Measurements from ENCODE around the gene ZW10.
"Not testable (repeated sequence)": the region's sequence is repeated elsewhere in the genome, so short reads cannot be mapped to it uniquely, and the experiment has no call there.

ZW10 gene, protein sequence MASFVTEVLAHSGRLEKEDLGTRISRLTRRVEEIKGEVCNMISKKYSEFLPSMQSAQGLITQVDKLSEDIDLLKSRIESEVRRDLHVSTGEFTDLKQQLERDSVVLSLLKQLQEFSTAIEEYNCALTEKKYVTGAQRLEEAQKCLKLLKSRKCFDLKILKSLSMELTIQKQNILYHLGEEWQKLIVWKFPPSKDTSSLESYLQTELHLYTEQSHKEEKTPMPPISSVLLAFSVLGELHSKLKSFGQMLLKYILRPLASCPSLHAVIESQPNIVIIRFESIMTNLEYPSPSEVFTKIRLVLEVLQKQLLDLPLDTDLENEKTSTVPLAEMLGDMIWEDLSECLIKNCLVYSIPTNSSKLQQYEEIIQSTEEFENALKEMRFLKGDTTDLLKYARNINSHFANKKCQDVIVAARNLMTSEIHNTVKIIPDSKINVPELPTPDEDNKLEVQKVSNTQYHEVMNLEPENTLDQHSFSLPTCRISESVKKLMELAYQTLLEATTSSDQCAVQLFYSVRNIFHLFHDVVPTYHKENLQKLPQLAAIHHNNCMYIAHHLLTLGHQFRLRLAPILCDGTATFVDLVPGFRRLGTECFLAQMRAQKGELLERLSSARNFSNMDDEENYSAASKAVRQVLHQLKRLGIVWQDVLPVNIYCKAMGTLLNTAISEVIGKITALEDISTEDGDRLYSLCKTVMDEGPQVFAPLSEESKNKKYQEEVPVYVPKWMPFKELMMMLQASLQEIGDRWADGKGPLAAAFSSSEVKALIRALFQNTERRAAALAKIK

DNA sequence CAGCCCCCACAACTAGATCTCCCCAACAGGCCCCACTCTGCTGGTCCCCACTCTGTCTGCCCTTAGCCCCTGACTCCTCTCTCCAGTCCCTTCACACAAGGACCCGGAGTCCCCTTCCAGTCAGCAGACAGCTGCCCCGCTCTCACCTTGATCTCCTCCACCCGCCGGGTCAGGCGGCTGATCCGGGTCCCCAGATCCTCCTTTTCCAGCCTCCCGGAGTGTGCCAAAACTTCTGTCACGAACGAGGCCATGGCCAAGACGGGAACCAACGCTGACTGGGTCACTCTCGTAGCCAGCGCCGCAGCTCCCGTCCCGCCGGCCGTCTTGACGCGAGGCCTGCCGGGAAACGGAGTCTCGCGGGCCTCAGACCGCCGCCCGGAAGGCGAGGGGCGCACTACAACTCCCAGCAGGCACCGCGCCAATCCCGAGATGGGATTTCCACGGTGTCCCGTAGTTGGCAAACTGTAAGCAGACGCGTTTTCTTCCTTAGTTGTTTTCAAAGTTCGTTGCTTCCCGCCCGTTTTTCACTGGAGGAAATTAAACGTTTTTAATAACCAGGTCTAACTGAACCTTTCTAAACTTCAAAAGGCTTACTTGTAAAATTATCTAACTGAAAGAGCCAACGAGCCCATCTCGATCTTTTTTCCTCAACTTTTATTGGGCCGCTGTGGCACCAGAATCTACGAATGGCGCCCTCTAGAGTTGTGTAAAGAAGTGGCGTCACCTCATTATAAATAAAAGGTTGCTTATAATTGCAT is at the start of gene ZW10:
ZW10 (minus strand) TSS at position 277 of the 758 bp plus-strand sequence; CDS start at position 251, 26 bp downstream.
- peak; percentile 98 for DNase-seq

DNA sequence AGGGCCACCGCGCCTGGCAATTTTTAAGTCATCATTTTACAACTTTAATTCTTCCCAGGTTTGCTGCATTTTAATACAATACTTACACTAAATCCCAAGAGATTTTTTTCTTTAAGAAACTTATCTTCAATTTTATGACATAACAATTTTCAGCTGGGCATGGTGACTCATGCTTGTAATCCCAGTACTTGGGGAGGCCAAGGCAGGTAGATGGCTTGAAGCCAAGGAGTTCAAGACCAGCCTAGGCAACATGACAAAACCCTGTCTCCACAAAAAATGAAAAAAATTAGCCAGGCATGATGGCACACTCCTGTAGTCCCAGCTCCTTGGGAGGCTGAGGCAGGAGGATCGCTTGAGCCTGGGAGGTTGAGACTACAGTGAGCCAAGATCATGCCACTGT is 44.9 kb upstream of the ZW10 start:
- no peak for DNase-seq

DNA sequence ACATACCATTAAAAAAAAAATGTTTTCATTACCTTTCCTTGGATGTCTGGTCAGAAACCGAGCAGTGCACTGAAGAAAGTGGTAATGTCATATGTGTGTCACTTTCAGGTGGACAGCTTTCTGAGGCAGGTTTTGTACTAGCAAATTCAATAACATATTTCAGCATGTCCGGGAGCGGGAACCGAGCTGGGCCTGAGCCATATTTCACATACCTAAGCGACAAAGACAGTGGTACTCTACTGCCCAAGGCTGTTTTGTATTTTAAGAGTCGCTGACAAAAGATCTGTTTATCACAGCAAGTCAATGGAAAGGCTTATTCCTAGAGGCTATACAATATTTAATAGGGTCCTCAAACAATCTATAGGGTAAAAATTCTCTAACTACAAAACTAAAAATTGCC is 44.1 kb upstream of the ZW10 start:
- no peak for DNase-seq

DNA sequence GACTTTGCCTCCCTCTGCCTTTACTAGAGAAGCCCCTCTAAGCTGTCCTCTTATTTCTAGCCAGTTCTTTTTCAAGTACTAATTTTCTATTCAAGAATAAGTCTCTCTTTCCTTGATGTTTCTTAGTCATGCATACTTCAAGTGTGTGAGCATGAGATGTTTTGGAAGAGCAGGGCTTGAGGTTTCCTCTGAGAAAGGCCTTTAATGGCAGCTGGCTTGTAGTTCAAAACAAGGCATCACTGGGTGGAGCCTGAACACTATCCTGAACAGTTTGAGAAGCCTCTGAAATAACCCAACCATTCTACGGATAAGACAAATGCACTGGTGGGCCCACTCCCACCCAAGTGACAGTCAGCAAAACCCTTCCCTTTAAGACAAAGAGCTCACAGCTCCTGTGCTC is 43.7 kb upstream of the ZW10 start:
- no peak for DNase-seq

DNA sequence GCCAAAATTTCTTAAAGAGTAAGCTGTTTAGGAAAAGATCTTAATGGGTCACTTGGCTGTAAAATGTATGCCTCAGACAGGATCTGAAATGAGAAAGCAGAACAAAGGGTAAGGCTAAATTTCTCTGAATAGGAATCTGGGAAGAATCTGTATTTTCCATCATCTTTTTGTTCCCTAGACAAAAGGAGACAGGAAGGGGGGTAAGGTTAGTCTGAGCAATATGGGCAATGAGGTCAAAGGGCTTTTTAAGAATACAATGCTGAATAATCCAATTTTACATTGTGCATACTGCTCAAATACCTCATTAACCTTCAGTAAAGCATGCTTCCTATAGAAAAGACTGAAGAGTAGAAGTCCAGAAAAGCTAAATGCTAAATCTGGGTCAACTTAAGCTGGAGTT is 40.7 kb upstream of the ZW10 start:
- DNase-seq: no peak

DNA sequence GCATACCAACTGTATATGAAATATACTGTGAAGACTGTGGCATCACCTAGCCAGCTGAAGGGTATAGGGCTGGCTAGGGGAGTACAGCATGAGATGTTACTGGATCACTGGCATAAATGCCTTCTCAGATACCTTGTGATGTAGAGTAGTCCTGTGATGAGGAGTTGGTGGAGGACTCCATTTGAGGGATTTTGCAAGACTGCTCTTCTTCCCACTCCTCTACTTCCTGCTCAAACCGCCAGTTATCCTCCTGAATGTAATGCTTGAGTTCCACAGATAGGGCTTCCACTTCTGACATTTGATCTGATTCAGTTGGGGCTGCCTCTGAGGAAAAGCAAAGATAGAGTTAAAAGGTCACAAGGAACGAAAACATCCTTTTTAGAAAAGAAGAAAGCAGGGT is 35.4 kb upstream of the ZW10 start:
- no peak for DNase-seq

DNA sequence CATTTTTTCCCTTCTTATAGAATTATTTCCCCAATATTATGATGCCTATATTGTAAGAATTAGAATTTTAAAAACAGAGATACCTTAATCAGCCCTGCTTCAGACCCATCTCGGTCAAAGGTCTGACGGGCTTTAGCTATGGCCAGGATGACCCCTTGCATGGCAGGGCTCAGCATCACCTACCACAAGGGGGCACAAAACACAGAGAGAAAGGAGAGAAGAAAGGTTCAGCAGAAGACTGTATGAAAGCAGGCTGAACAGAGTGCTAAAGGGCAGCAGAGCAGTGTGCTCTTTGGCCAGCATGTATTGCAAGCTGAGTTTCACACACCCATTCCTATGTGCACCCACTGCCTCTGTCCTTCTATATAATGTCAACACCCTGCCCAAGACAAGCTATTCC is 32.9 kb upstream of the ZW10 start:
- no peak for DNase-seq

DNA sequence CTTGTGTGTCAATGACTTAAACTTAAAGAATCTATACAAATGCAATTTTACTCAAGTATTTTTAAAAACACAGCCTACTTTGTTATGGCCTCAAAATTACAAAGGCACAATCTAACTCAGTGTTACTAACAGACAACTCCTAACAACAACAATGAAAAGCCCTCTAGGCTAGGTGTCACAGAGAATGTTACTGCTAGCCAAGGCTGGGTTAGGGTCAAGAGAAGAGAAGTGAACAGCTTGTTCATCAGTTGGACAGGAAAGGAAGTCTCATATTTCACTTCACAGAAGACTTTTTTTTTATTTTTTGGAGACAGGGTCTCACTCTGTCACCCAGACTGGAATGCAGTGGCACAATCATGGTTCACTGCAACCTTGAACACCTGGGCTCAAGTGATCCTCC is 32.1 kb upstream of the ZW10 start:
- DNase-seq: no peak

DNA sequence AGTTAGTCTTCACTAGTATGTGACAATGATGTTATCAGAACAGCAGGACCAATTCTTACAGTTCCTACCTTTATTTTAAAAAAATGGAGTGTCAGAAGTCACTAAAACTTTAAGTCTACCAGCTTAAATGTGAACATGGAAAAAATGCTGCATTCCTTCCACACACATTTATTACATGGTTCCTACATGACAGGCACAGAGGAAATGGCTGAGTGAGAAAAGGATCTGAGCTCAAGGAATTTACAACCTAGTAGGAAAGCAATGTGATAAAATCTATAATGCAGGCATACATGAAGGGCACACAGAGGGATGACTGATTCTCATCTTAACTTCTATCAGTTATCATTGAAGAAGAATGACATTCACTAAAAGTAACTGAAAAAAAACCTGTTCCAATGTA is 29.1 kb upstream of the ZW10 start:
- no peak for DNase-seq

DNA sequence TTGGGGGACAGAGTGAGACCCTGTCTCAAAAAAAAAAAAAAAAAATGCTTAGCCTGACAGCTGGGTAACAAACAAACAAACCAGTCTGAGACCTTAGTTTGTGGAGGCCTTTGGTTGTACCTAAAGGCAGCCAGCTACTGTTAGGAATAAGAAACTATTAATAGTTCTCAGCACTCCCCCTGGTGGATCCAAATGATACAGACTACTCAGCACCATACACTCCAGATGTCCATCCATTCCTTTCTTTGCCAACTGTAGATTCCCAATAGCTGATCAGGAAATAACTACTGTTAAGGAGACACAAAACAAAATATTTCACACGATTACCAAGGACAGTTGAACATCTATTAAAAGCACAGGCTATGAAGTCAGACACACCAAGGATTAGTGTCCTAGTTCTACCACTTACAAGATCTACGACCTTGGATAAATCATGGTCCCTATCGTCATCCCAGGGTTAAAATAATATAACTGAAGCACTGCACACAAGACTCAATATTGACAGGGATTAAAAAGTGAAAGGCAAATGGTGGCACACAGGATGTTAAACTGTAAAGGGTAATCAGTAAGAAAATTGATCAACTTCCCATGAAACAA is 23.3 kb upstream of the ZW10 start:
- DNase-seq: no peak

DNA sequence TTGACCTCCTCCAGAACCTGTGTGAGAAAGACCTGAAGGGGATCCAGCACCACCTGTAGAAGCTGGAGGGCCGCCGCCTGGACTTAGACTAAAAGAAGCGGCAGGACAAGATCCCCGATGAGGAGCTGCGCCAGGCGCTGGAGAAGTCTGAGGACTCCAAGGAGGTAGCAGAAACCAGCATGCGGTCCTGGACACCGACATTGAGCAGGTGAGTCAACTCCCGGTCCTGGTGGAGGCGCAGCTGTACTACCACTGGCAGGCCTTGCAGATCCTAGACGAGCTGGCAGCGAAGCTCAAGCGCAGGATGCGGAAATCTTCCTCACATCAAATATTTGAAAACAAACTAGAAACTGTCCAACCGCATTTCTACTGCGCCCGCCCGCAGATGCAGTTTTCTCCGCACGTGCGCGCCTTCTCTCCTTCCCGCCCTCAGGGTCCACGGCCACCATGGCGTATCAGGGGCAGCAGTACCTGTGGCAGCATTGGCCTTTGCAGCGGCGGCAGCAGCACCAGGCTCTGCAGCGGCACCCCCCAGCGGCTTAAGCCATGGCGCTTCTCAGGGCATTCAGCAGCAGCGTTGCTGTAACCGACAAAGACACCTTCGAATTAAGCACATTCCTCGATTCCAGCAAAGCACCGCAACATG is 16.3 kb upstream of the ZW10 start:
- no peak for DNase-seq

DNA sequence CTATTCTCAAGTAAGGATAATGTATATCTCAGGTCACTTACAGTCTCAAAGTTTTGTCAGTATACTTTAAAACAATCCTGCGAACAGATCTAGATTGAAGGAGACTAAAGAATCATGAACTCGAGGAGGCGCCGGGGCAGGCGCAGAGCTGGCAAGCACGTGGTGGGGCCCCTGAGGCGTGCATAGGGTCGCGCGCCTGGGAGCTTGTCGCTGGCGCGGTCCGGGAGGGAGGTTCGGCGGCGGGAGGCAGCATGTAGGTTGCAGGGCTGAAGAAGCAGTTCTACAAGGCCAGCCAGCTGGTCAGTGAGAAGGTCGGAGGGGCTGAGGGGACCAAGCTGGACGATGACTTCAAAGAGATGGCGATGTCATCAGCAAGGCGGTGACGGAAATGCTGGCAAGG is 15.5 kb upstream of the ZW10 start:
- DNase-seq: not testable (repeated sequence)

DNA sequence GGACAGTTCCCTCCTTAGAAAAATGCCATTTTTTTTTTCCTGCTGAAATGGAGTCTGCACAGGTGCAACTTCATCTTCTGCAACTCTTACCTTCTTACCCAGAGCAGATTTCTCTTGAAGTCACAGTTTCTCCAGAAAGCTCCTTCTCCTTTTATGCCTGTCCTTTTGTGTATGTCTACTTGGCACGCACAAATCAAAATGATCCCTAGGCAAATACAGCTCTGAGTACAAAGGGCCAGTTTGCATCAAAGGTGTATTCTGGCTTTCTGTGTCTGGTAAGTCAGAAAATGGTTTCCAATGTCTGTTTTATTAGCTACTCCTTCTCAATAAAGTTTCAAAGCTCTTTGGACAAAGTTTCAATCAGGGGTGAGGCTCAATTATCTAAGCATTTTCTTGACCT is 8.6 kb upstream of the ZW10 start:
- DNase-seq: no peak

DNA sequence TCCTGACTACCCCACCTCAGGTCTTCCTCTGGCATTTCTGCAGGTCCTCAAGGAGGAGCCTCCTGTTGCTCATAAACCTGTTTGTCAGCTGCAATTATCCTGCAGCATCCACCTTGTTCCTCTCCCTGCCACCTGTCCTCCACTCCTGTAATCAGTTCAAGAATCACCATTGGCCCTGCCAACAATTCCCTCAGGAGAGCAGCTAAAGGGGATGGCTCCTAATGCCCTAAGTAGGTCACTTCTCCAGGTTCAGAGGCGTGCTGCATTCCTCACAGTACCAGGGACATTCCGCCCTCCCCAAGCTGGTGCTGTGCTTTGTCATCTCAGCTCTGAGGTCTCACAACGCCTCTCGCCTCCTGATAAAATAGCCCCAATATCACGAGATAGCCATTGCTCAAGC is 8.2 kb upstream of the ZW10 start:
- DNase-seq: no peak

DNA sequence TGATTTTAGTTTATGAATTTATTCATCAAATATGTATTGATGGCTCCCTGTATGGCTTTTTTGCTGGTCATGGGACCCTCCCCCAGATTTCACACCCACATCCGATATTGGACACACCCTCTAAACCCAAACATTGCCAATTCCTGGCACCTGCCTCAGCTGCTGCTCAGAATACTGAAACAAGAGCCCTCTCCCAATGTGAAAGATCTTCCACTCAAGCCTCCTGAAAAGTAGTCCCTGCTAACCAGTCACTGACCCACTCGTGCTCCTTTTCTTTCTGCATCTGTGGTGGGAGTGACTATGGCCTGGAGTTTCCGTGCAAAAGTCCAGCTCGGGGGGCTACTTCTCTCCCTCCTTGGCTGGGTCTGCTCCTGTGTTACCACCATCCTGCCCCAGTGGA is 6.0 kb upstream of the ZW10 start, which contains the start of gene CLDN25:
CLDN25 (plus strand) TSS at position 301 of the 400 bp plus-strand sequence; CDS start at position 301, 0 bp downstream.
- DNase-seq: no peak

DNA sequence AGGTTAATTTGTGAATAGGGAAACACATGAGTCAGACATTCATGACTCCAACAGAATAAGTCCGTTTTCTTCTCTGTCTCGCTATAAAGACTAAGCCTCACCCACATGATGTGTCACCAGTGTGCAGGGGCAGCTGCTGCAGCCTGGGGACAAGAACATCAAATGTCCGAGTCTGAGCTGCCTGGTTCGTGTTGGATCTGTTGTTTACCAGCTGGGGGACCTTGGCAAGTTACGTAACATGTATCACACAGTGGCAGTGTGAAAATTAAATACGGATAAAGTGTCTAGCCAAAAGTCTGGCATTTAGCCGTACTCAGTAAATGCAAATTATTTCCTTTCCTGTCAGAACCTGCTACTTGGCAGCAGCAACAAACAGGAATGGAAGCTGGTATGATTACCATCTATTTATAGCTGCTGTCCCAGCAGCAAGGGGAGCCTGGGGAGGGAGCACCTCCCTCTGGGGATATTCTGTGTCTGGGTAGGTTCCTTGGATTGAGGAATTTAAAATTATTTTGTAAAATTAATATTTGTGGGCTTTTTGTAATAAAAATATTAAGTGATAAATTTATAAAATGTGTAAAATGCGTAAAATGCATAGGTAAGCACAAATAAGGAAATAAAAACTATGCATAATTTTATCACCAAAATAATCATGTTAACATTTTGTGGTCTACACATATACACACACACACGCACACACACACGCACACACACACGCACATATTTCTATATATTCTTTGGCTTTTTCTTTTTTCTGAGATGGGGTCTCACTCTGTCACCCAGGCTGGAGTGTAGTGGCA is 4.8 kb upstream of the ZW10 start:
- no peak for DNase-seq

DNA sequence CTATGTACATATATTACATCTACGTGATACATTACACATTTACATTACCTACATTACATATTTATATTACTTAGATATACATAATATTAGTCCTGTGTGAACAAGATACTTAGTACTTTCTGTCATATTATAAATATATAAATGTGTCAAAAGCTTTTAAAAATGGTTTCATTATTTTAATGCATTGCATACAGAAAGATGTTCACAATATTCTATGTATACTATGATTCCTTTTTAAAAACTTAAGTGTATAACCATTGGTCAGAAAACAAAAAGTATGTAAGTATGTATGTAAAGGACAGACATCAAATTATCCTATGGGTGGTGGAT is 647 bp upstream of the ZW10 start:
- DNase-seq: no peak

DNA sequence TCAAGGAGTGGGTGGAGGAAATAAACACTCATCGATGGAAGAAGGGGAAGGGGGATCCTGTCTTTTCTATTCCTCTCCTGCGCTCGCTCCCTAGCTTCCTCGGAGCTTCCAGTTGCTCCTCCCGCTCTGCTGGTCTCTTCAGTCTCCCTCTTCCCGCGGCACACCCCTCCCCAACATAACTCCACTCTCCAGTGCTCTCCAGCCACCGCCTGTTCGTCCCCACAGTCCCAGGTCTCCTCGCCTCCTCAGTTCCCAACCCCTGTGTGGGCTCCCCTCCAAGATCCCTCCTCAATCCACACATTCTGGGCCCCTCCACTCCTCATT is 438 bp downstream of the ZW10 start:
- no peak for DNase-seq

DNA sequence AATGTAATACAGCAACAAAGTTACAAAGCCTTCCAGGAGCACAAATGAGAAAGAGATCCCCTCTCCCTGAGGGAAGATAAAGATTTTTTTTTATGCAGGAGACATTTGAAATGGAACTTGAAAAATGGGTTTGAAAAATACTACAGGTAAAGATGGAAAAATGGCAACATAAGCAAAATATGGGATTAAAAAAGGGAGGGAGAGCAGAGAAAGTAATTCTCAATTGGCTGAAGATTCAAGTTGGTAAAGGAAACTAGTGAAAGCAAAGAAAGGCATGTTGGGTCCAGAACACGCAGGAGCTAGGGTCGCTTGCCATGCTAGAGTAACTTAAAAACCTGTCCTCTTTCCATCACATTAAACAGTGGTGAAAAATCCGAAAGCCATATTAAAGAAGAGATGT is 1.5 kb downstream of the ZW10 start:
- no peak for DNase-seq

DNA sequence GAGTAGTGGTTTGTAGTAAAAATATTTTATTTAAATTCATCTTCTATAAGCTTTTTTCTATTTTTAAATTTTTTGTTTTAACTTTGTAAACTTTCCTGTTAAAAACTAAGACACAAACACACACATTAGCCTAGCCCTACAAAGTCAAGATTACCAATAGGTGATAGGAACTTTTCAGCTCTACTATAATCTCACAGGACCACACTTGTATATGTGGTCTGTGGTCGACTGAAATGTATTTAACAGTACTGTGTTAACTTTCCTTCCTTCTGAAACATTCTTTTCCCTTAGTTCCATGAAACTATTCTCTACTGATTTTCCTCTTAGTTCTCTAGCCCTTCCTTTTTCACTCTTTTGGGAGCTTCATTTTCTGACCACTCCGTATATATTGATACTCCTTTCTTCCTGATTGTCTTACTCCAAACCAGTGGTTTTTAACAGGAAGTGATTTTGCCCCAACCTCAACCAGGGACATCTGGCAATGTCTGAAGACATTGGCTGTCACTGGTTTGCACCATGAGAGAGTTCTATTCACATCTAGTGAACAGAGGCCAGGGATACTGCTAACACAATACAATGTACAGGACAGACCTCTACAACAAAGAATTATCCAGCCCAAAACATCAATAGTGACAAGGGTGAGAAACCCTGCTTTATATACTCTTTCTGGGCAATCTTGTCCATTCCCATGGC is 8.8 kb downstream of the ZW10 start:
- DNase-seq: no peak

DNA sequence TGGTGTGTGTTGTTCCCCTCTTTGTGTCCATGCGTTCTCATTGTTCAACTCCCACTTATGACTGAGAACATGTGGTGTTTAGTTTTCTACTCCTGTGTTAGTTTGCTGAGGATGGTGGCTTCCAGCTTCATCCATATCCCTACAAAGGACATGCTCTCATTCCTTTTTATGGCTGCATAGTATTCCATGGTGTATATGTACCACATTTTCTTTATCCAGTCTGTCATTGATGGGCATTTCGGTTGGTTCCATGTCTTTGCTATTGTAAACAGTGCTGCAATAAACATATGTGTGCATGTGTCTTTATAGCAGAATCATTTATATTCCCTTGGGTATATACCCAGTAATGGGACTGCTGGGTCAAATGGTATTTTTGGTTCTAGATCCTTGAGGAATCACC is 10.5 kb downstream of the ZW10 start:
- not testable (repeated sequence) for DNase-seq

All from left hindlimb (tissue), 1 donor.